Endothelial cell of umbilical vein (primary cell): ENCODE results near the gene DCLRE1A. TPM values are rescaled to one million over a fixed set of nuclear protein-coding genes. Genes with fewer than 3 reads are reported as not detected.

Experiments
- BruUV-seq: library from RNA; stranded (reverse); fragments of 400-500 nt; replicated peaks from 2 replicates; lab custom pipeline; 2021; lab: Mats Ljungman, UMichigan
- CTCF ChIA-PET: fragments of 300-600, 350-600 bp; sonication (Branson Sonifier 250); formaldehyde crosslinking; loops from one replicate; lab custom pipeline; 2021; ENCODE audit warnings: antibody characterized with exemption, inconsistent platforms; lab: Charles Lee
- POLR2A ChIA-PET: fragments of 300-600, 350-600 bp; sonication (Branson Sonifier 250); formaldehyde crosslinking; loops from one replicate; lab custom pipeline; 2021; ENCODE audit warnings: antibody characterized with exemption, inconsistent platforms; lab: Charles Lee
- DNase-seq: peaks from one replicate; pipeline ENCODE4 v3.0.0-alpha.2; 2011; ENCODE audit warnings: low read depth, low spot score
- FAIRE-seq: peaks from 2 replicates; lab custom pipeline; 2011; peaks lifted over from hg19 to GRCh38; lab: Jason Lieb, UNC
- H2AFZ ChIP-seq: 2 replicates; pipeline ENCODE4 v1.6.0; 2012; ENCODE audit warnings: low read depth, low read length, control low read depth, inconsistent platforms
- H3K27ac ChIP-seq: 2 replicates; pipeline ENCODE4 v1.5.1; 2011; ENCODE audit warnings: low read depth, mild to moderate bottlenecking, control low read depth, low read length, moderate library complexity; ENCODE audit not compliant: insufficient read depth
- H3K27me3 ChIP-seq, 2 experiments: 2 replicates each; pipeline versions ENCODE4 v1.6.0 to v1.6.1; 2011; ENCODE audit warnings: low read length in 2 of 2, mixed read lengths in 1 of 2; ENCODE audit not compliant: control insufficient read depth in 2 of 2, insufficient read depth in 2 of 2
- H3K36me3 ChIP-seq, 2 experiments: 2 replicates in 1 of 2; 3 replicates in 1 of 2; pipeline ENCODE4 v1.5.1; 2011; ENCODE audit warnings: low read length in 2 of 2, mild to moderate bottlenecking in 1 of 2, moderate library complexity in 1 of 2; ENCODE audit not compliant: control insufficient read depth in 2 of 2, insufficient read depth in 2 of 2; ENCODE audit errors: extremely low read depth in 1 of 2
- H3K4me1 ChIP-seq: 3 replicates; pipeline ENCODE4 v1.5.1; 2011; ENCODE audit warnings: mild to moderate bottlenecking, low read length; ENCODE audit not compliant: control insufficient read depth, insufficient read depth; ENCODE audit errors: extremely low read depth
- H3K4me2 ChIP-seq: 2 replicates; pipeline ENCODE4 v1.6.1; 2011; ENCODE audit warnings: low read length, control low read depth, mixed read lengths; ENCODE audit not compliant: insufficient read depth
- H3K4me3 ChIP-seq, 3 experiments: fragments of 200-600 bp in 1 of 3; sonication (generic), shearing (Covaris generic) in 1 of 3; replicated peaks in 1 of 3; 2 replicates each; pipeline ENCODE4 v1.5.1; 2011 to 2016; ENCODE audit warnings: control low read depth in 3 of 3, low read length in 3 of 3, mild to moderate bottlenecking in 2 of 3, inconsistent platforms in 1 of 3, low read depth in 1 of 3, moderate library complexity in 1 of 3; ENCODE audit not compliant: insufficient read depth in 1 of 3
- H3K79me2 ChIP-seq: 2 replicates; pipeline ENCODE4 v1.6.0; 2012; ENCODE audit warnings: low read length, inconsistent platforms; ENCODE audit not compliant: control insufficient read depth, insufficient read depth
- H3K9ac ChIP-seq: replicated peaks from 2 replicates; pipeline ENCODE3; 2011; ENCODE audit warnings: low read length, control low read depth; ENCODE audit not compliant: insufficient read depth; ENCODE audit errors: extremely low read depth
- H3K9me1 ChIP-seq: replicated peaks from 3 replicates; pipeline ENCODE4 v1.6.0; 2011; ENCODE audit warnings: mild to moderate bottlenecking, low read length; ENCODE audit not compliant: control insufficient read depth, insufficient read depth; ENCODE audit errors: extremely low read depth
- H3K9me3 ChIP-seq: replicated peaks from 2 replicates; pipeline ENCODE4 v1.5.1; 2012; ENCODE audit warnings: low read length, inconsistent platforms; ENCODE audit not compliant: control insufficient read depth, insufficient read depth
- H4K20me1 ChIP-seq: replicated peaks from 2 replicates; pipeline ENCODE3; 2011; ENCODE audit warnings: mild to moderate bottlenecking, low read length; ENCODE audit not compliant: control insufficient read depth, insufficient read depth; ENCODE audit errors: extremely low read depth
- GATA2 ChIP-seq: IDR thresholded peaks from 2 replicates; pipeline ENCODE4 v1.7.0; 2011; ENCODE audit warnings: low read depth, mild to moderate bottlenecking, moderate library complexity, mixed read lengths, low read length; ENCODE audit not compliant: insufficient read length, insufficient read depth
- POLR2A ChIP-seq: IDR thresholded peaks from 2 replicates; pipeline ENCODE4 v1.6.1; 2012; ENCODE audit warnings: low read depth, mild to moderate bottlenecking, control low read depth, low read length
- POLR2AphosphoS5 ChIP-seq: IDR thresholded peaks from 2 replicates; pipeline ENCODE4 v1.6.1; 2012; ENCODE audit warnings: low read depth, mild to moderate bottlenecking, control low read depth, low read length, moderate library complexity; ENCODE audit not compliant: insufficient read depth
- dilution Hi-C: fragments of 300-500 bp; cut with MboI; formaldehyde crosslinking; loops from one replicate; pipeline ENCODE4 v1.15.0; 2019; ENCODE audit warnings: low sequenced_read_pairs; ENCODE audit not compliant: extremely low pct_ligation_motif_present
- intact Hi-C: fragments of 100-400 bp; cut with micrococcal nuclease; formaldehyde crosslinking; loops from one replicate; pipeline ENCODE4 v1.10.0; 2022
- polyA plus RNA-seq, 4 experiments: library from polyadenylated mRNA; depleted of rRNA in 3 of 4; stranded (reverse) in 3 of 4; unstranded in 1 of 4; fragments of >200 nt; gene quantifications; 2 replicates each; pipeline versions ENCODE4 v1.2.1 to v1.2.3, GENCODE V29; 2011 to 2012; ENCODE audit warnings: missing spikeins in 1 of 4
- total RNA-seq: library from RNA; stranded (reverse); gene quantifications from 2 replicates; pipeline ENCODE4 v1.2.3, GENCODE V29; 2021
- TF ChIP-seq, protein P1 (sequence below), 2 donors: IDR thresholded peaks; 1 replicate in 1 of 2; 2 replicates in 1 of 2; pipeline ENCODE4 v1.5.1; 2011; ENCODE audit warnings: low read length in 2 of 2, mild to moderate bottlenecking in 2 of 2, moderate library complexity in 2 of 2, control low read depth in 1 of 2, inconsistent platforms in 1 of 2, low read depth in 1 of 2; ENCODE audit not compliant: insufficient read depth in 1 of 2; ENCODE audit errors: extremely low read depth in 1 of 2

Gene DCLRE1A
- total and polyA plus RNA-seq, 2 donors (not counting 3 experiments of a cell fraction or from before 2014, with no cell fraction given) = 3.6 to 6.7 TPM

DNA sequence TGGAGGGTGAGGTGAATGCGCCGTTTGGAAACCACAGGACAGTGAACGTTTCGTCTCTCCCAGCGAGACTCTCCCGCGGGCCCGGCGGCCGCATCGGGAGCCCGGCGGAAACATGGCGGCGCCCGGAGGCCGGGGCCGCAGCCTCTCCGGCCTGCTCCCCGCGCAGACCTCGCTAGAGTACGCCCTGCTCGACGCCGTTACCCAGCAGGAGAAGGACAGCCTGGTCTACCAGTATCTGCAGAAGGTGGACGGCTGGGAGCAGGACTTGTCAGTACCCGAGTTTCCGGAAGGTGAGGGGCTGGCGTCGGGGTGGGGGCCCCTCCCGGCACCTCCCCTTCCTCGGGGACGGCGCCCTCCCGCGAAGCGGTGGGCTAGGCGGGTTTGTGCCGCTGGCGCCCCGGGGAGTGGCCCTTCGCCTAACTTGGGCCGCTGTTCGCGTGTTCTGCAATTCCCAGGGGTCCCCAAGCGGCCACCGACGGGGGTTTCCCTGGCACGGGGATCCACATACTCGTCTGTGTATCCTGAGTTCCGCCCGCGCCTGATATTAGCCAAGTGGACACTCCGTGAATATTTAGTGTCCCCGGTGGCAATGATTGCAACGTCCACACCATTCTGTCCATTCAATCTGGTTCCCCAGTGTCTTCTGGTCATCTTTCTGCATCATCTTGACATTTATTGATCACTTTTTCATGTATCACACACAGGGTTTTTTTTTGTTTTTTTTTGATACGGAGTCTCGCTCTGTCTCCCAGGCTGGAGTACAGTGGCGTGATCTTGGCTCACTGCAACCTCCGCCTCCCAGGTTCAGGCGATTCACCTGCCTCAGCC, 1.1 kb upstream of the DCLRE1A start:
- no peak for FAIRE-seq
- DNase-seq = peak; percentile 63
- Histone ChIP-seq H3K79me2 (peaks cover 37% of the 10 kb centered on the region), H4K20me1 (no peaks in the 10 kb centered on the region), H3K4me2 (peak overlapping the region; percentile 96), H2AFZ (peak overlapping the region; percentile 90), H3K9me1 (no peaks in the 10 kb centered on the region), H3K4me1 (peaks cover 43% of the 10 kb centered on the region), H3K9ac (peak overlapping the region; percentile 98), H3K36me3 (peaks cover 0 to 7% of the 10 kb centered on the region in 2 experiments), H3K9me3 (no peaks in the 10 kb centered on the region), H3K4me3 (peak overlapping the region; percentile 87 to 99 (median 87)), H3K27ac (peak overlapping the region; percentile 96), H3K27me3 (no peaks in the 10 kb centered on the region)
- TF ChIP-seq GATA2 = no peak
- TF ChIP-seq POLR2A = peak; percentile 80
- TF ChIP-seq, protein P1, sequence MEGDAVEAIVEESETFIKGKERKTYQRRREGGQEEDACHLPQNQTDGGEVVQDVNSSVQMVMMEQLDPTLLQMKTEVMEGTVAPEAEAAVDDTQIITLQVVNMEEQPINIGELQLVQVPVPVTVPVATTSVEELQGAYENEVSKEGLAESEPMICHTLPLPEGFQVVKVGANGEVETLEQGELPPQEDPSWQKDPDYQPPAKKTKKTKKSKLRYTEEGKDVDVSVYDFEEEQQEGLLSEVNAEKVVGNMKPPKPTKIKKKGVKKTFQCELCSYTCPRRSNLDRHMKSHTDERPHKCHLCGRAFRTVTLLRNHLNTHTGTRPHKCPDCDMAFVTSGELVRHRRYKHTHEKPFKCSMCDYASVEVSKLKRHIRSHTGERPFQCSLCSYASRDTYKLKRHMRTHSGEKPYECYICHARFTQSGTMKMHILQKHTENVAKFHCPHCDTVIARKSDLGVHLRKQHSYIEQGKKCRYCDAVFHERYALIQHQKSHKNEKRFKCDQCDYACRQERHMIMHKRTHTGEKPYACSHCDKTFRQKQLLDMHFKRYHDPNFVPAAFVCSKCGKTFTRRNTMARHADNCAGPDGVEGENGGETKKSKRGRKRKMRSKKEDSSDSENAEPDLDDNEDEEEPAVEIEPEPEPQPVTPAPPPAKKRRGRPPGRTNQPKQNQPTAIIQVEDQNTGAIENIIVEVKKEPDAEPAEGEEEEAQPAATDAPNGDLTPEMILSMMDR (IDR thresholded peaks at IDR 0.05; ENCODE audit: extremely low read depth in 1 of 2, insufficient read depth in 1 of 2, low read depth in 1 of 2, low read length in 2 of 2) = peak in 1 of 2 donors; percentile 3
- TF ChIP-seq POLR2AphosphoS5 = peak; percentile 79
- intact Hi-C loops (loop anchor here (1.0 to 2.0 kb wide), 5 partner anchors 76 to 246 kb away; partner anchors contain the start of gene ADRB1), dilution Hi-C loops (no loop called here)
- ChIA-PET POLR2A (no interaction called here), CTCF (interaction anchor here (0.6 kb wide), 1 partner anchor 17 kb away, joined by 3 read pairs; no protein-coding TSS in a partner anchor)
- BruUV-seq = no TSS peak
